AG09319 (cell line): ENCODE measurements around the gene DMTF1.

ENCODE experiments used
- DNase-seq: peaks from one replicate; pipeline ENCODE4 v3.0.0-alpha.2; 2010; ENCODE audit warnings: low read depth; ENCODE audit errors: extremely low read depth
- CTCF ChIP-seq: IDR thresholded peaks from 2 replicates; pipeline ENCODE4 v1.5.1; 2011; ENCODE audit warnings: low read depth, mild to moderate bottlenecking, inconsistent platforms, low read length, moderate library complexity

The DMTF1 gene

GRCh38 chr7:87152112-87152896 is at the start of gene DMTF1:
TSS of gene DMTF1 (plus strand) at chr7:87152453. CDS start at chr7:87164942, 12,489 bp downstream.
- DNase-seq = peak; percentile 87

GRCh38 chr7:87105401-87105800 is 46.9 kb upstream of the DMTF1 start:
- no peak for TF ChIP-seq CTCF
- no peak for DNase-seq

More at GRCh38 chr7:87152112-87152896, at the start of gene DMTF1:
- no peak for TF ChIP-seq CTCF

GRCh38 chr7:87106974-87107612 is 45.2 kb upstream of the DMTF1 start:
- TF ChIP-seq CTCF = no peak

GRCh38 chr7:87107949-87108776 is 44.1 kb upstream of the DMTF1 start:
- no peak for DNase-seq
- no peak for TF ChIP-seq CTCF

More at GRCh38 chr7:87106974-87107612, 45.2 kb upstream of the DMTF1 start:
- no peak for DNase-seq

GRCh38 chr7:87110778-87111177 is 41.5 kb upstream of the DMTF1 start:
- no peak for TF ChIP-seq CTCF
- no peak for DNase-seq

GRCh38 chr7:87111877-87112276 is 40.4 kb upstream of the DMTF1 start:
- TF ChIP-seq CTCF = no peak

More at GRCh38 chr7:87111877-87112276, 40.4 kb upstream of the DMTF1 start:
- DNase-seq = no peak
